SU-DHL-6 (cell line): Measurements from ENCODE around the gene PAIP1.

Experiments used
- H2AFZ ChIP-seq: fragments of 200-600 bp; sonication (generic); 2 replicates; pipeline ENCODE4 v1.6.1; 2014; ENCODE audit warnings: low read depth, mild to moderate bottlenecking, moderate library complexity, mixed read lengths, antibody characterized with exemption, low read length; ENCODE audit not compliant: severe bottlenecking
- H3F3A ChIP-seq: fragments of 200-600 bp; shearing (Covaris generic); 2 replicates; pipeline ENCODE4 v1.6.0; 2016; ENCODE audit warnings: antibody characterized with exemption, mild to moderate bottlenecking; ENCODE audit not compliant: insufficient read depth
- H3K27ac ChIP-seq: fragments of 200-600 bp; sonication (generic); 2 replicates; pipeline ENCODE4 v1.5.1; 2016; ENCODE audit warnings: low read depth, mild to moderate bottlenecking, low read length, moderate library complexity, mixed read lengths
- H3K27me3 ChIP-seq: fragments of 200-600 bp; sonication (generic), shearing (Covaris generic); 2 replicates; pipeline ENCODE4 v1.6.0; 2014; ENCODE audit warnings: mild to moderate bottlenecking, low read length
- H3K36me3 ChIP-seq: fragments of 200-600 bp; sonication (generic); 2 replicates; pipeline ENCODE4 v1.6.1; 2014; ENCODE audit warnings: mild to moderate bottlenecking, low read length, mixed read lengths
- H3K4me2 ChIP-seq: fragments of 300-600, 200-600 bp; shearing (Covaris generic), sonication (generic); 2 replicates; pipeline ENCODE4 v1.6.0; 2014; ENCODE audit warnings: low read length, low read depth, mild to moderate bottlenecking; ENCODE audit not compliant: poor library complexity, severe bottlenecking
- H3K4me3 ChIP-seq: fragments of 200-600 bp; sonication (generic); 2 replicates; pipeline ENCODE4 v1.5.1; 2014; ENCODE audit warnings: antibody characterized with exemption, low read length, mild to moderate bottlenecking, mixed read lengths; ENCODE audit not compliant: insufficient read depth, poor library complexity, severe bottlenecking
- H3K79me2 ChIP-seq: fragments of 200-600 bp; sonication (generic); 2 replicates; pipeline ENCODE4 v1.6.1; 2014; ENCODE audit warnings: mild to moderate bottlenecking, low read length, moderate library complexity; ENCODE audit not compliant: insufficient read depth
- H3K9ac ChIP-seq: fragments of 200-600 bp; sonication (generic); 2 replicates; pipeline ENCODE4 v1.7.0; 2014; ENCODE audit warnings: mild to moderate bottlenecking, low read length
- H3K9me2 ChIP-seq: fragments of 200-600 bp; sonication (generic); replicated peaks from 2 replicates; pipeline ENCODE4 v1.6.1; 2014; ENCODE audit warnings: low read length; ENCODE audit not compliant: insufficient read depth
- H3K9me3 ChIP-seq: fragments of 200-600 bp; sonication (generic); 2 replicates; pipeline ENCODE4 v1.6.1; 2014; ENCODE audit warnings: low read length, mixed read lengths; ENCODE audit not compliant: insufficient read depth
- H4K20me1 ChIP-seq: fragments of 200-600 bp; sonication (generic); 2 replicates; pipeline ENCODE4 v1.6.1; 2014; ENCODE audit warnings: low read depth, mild to moderate bottlenecking, antibody characterized with exemption, low read length, moderate library complexity, mixed read lengths
- CTCF ChIP-seq: fragments of 200-600 bp; sonication (generic); IDR thresholded peaks from one replicate; pipeline ENCODE4 v1.5.1; 2017; ENCODE audit warnings: antibody characterized with exemption, mild to moderate bottlenecking, low read length, moderate library complexity; ENCODE audit not compliant: insufficient read depth, poor library complexity, severe bottlenecking
- EZH2phosphoT487 ChIP-seq: fragments of 200-600 bp; sonication (generic), shearing (Covaris generic); conservative IDR thresholded peaks from 2 replicates; pipeline ENCODE4 v1.6.1; 2018; ENCODE audit warnings: mild to moderate bottlenecking, antibody characterized with exemption, low read length, moderate library complexity, mixed read lengths

Gene PAIP1

GRCh38 chr5:43536972-43537371 is 19.9 kb downstream of the PAIP1 start:
- no peak overlapping the region for H3K27ac ChIP-seq

GRCh38 chr5:43533646-43534045 is 23.2 kb downstream of the PAIP1 start:
- H3K36me3 ChIP-seq = peaks cover 73% of the 10 kb centered on the region

More at GRCh38 chr5:43536972-43537371, 19.9 kb downstream of the PAIP1 start:
- Histone ChIP-seq H4K20me1 (no peaks in the 10 kb centered on the region), H3F3A (peaks cover 17% of the 10 kb centered on the region; the same call in 1 of the 2 replicates), H2AFZ (no peak overlapping the region), H3K36me3 (peaks cover 68% of the 10 kb centered on the region), H3K9me2 (no peaks in the 10 kb centered on the region), H3K79me2 (no peaks in the 10 kb centered on the region; the same call in 1 of the 2 replicates), H3K9ac (no peak overlapping the region), H3K4me2 (no peak overlapping the region), H3K4me3 (no peak overlapping the region), H3K9me3 (no peaks in the 10 kb centered on the region), H3K27me3 (no peaks in the 10 kb centered on the region)
- TF ChIP-seq EZH2phosphoT487 (no peak), CTCF (no peak)

GRCh38 chr5:43530648-43531047 is 26.2 kb downstream of the PAIP1 start:
- no peak overlapping the region for H3K4me3 ChIP-seq
- no peak overlapping the region for H3K4me2 ChIP-seq
- H3K36me3 ChIP-seq = peaks cover 66% of the 10 kb centered on the region; the same call in 1 of the 2 replicates
- no peaks in the 10 kb centered on the region for H3K79me2 ChIP-seq
- no peaks in the 10 kb centered on the region for H4K20me1 ChIP-seq
- H3K9me3 ChIP-seq = no peaks in the 10 kb centered on the region
- no peak overlapping the region for H2AFZ ChIP-seq
- no peak for TF ChIP-seq CTCF
- TF ChIP-seq EZH2phosphoT487 = no peak
- no peaks in the 10 kb centered on the region for H3K9me2 ChIP-seq
- H3K27ac ChIP-seq = no peak overlapping the region
- H3K27me3 ChIP-seq = no peaks in the 10 kb centered on the region
- no peak overlapping the region for H3K9ac ChIP-seq
- H3F3A ChIP-seq = peaks cover 18% of the 10 kb centered on the region; the same call in 1 of the 2 replicates

More at GRCh38 chr5:43533646-43534045, 23.2 kb downstream of the PAIP1 start:
- Histone ChIP-seq H4K20me1 (no peaks in the 10 kb centered on the region), H3K4me2 (no peak overlapping the region), H3K9ac (no peak overlapping the region), H3K27ac (no peak overlapping the region), H2AFZ (no peak overlapping the region), H3F3A (peaks cover 20% of the 10 kb centered on the region; the same call in 1 of the 2 replicates), H3K27me3 (no peaks in the 10 kb centered on the region), H3K79me2 (no peaks in the 10 kb centered on the region), H3K9me3 (no peaks in the 10 kb centered on the region), H3K4me3 (no peak overlapping the region), H3K9me2 (no peaks in the 10 kb centered on the region)
- TF ChIP-seq CTCF = no peak
- TF ChIP-seq EZH2phosphoT487 = no peak
